SU-DHL-6 (cell line): Measurements from ENCODE around the gene SPIB.
A peak's percentile ranks its signal among the peaks of the same experiment; 100 is the strongest.

Source experiments
- H2AFZ ChIP-seq: fragments of 200-600 bp; sonication (generic); 2 replicates; pipeline ENCODE4 v1.6.1; 2014; ENCODE audit warnings: low read depth, mild to moderate bottlenecking, moderate library complexity, mixed read lengths, antibody characterized with exemption, low read length; ENCODE audit not compliant: severe bottlenecking
- H3F3A ChIP-seq: fragments of 200-600 bp; shearing (Covaris generic); 2 replicates; pipeline ENCODE4 v1.6.0; 2016; ENCODE audit warnings: antibody characterized with exemption, mild to moderate bottlenecking; ENCODE audit not compliant: insufficient read depth
- H3K27ac ChIP-seq: fragments of 200-600 bp; sonication (generic); 2 replicates; pipeline ENCODE4 v1.5.1; 2016; ENCODE audit warnings: low read depth, mild to moderate bottlenecking, low read length, moderate library complexity, mixed read lengths
- H3K27me3 ChIP-seq: fragments of 200-600 bp; sonication (generic), shearing (Covaris generic); 2 replicates; pipeline ENCODE4 v1.6.0; 2014; ENCODE audit warnings: mild to moderate bottlenecking, low read length
- H3K36me3 ChIP-seq: fragments of 200-600 bp; sonication (generic); 2 replicates; pipeline ENCODE4 v1.6.1; 2014; ENCODE audit warnings: mild to moderate bottlenecking, low read length, mixed read lengths
- H3K4me2 ChIP-seq: fragments of 300-600, 200-600 bp; shearing (Covaris generic), sonication (generic); 2 replicates; pipeline ENCODE4 v1.6.0; 2014; ENCODE audit warnings: low read length, low read depth, mild to moderate bottlenecking; ENCODE audit not compliant: poor library complexity, severe bottlenecking
- H3K4me3 ChIP-seq: fragments of 200-600 bp; sonication (generic); 2 replicates; pipeline ENCODE4 v1.5.1; 2014; ENCODE audit warnings: antibody characterized with exemption, low read length, mild to moderate bottlenecking, mixed read lengths; ENCODE audit not compliant: insufficient read depth, poor library complexity, severe bottlenecking
- H3K79me2 ChIP-seq: fragments of 200-600 bp; sonication (generic); 2 replicates; pipeline ENCODE4 v1.6.1; 2014; ENCODE audit warnings: mild to moderate bottlenecking, low read length, moderate library complexity; ENCODE audit not compliant: insufficient read depth
- H3K9ac ChIP-seq: fragments of 200-600 bp; sonication (generic); 2 replicates; pipeline ENCODE4 v1.7.0; 2014; ENCODE audit warnings: mild to moderate bottlenecking, low read length
- H3K9me2 ChIP-seq: fragments of 200-600 bp; sonication (generic); replicated peaks from 2 replicates; pipeline ENCODE4 v1.6.1; 2014; ENCODE audit warnings: low read length; ENCODE audit not compliant: insufficient read depth
- H3K9me3 ChIP-seq: fragments of 200-600 bp; sonication (generic); 2 replicates; pipeline ENCODE4 v1.6.1; 2014; ENCODE audit warnings: low read length, mixed read lengths; ENCODE audit not compliant: insufficient read depth
- H4K20me1 ChIP-seq: fragments of 200-600 bp; sonication (generic); 2 replicates; pipeline ENCODE4 v1.6.1; 2014; ENCODE audit warnings: low read depth, mild to moderate bottlenecking, antibody characterized with exemption, low read length, moderate library complexity, mixed read lengths
- EZH2phosphoT487 ChIP-seq: fragments of 200-600 bp; sonication (generic), shearing (Covaris generic); conservative IDR thresholded peaks from 2 replicates; pipeline ENCODE4 v1.6.1; 2018; ENCODE audit warnings: mild to moderate bottlenecking, antibody characterized with exemption, low read length, moderate library complexity, mixed read lengths
- TF ChIP-seq, protein P1 (sequence below): fragments of 200-600 bp; sonication (generic); IDR thresholded peaks from one replicate; pipeline ENCODE4 v1.5.1; 2017; ENCODE audit warnings: antibody characterized with exemption, mild to moderate bottlenecking, low read length, moderate library complexity; ENCODE audit not compliant: insufficient read depth, poor library complexity, severe bottlenecking

SPIB gene

DNA sequence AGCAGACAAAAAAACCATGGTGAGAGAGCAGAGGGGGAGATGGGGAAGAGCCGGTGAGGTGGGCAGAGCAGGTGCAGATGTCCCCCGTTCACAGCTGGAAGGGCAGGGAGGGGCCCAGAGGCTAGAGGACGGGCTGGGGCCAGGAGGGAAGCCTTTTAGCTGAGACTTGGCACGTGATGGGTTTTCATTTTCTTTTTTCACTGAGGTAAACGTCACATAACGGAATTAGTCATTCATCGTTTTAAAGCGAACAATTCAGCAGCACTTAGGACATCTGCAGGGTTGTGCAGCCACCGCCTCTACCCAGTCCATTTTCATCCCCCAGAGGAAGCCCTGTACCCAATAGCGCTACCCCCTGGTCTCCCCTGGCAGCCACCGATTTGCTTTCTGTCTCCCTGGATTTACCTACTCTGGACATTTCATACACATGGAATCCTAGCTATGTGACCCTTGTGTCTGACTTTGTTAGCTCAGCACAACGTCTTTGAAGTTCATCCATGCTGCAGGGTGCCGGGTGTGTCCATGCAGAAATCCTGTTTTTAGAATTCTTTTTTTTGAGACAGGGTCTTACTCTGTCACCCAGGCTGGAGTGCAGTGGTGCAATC is 41.5 kb downstream of the SPIB start:
- peak overlapping the region; percentile 15 for H2AFZ ChIP-seq
- no peaks in the 10 kb centered on the region for H3K9me3 ChIP-seq
- H3K36me3 ChIP-seq, result no peaks in the 10 kb centered on the region
- no peaks in the 10 kb centered on the region for H4K20me1 ChIP-seq
- TF ChIP-seq EZH2phosphoT487, result no peak
- TF ChIP-seq, protein P1, sequence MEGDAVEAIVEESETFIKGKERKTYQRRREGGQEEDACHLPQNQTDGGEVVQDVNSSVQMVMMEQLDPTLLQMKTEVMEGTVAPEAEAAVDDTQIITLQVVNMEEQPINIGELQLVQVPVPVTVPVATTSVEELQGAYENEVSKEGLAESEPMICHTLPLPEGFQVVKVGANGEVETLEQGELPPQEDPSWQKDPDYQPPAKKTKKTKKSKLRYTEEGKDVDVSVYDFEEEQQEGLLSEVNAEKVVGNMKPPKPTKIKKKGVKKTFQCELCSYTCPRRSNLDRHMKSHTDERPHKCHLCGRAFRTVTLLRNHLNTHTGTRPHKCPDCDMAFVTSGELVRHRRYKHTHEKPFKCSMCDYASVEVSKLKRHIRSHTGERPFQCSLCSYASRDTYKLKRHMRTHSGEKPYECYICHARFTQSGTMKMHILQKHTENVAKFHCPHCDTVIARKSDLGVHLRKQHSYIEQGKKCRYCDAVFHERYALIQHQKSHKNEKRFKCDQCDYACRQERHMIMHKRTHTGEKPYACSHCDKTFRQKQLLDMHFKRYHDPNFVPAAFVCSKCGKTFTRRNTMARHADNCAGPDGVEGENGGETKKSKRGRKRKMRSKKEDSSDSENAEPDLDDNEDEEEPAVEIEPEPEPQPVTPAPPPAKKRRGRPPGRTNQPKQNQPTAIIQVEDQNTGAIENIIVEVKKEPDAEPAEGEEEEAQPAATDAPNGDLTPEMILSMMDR, result no peak
- no peaks in the 10 kb centered on the region for H3K79me2 ChIP-seq
- H3K9me2 ChIP-seq, result no peaks in the 10 kb centered on the region
- H3K4me2 ChIP-seq, result peak overlapping the region; percentile 41
- H3K9ac ChIP-seq, result peak overlapping the region; percentile 26
- peaks cover 5% of the 10 kb centered on the region for H3F3A ChIP-seq
- H3K4me3 ChIP-seq, result no peak overlapping the region
- H3K27me3 ChIP-seq, result no peaks in the 10 kb centered on the region
- H3K27ac ChIP-seq, result peak overlapping the region; percentile 73

- no peak overlapping the region for H3K4me3 ChIP-seq
- H3K27ac ChIP-seq, result peak overlapping the region; percentile 73
- H3F3A ChIP-seq, result peaks cover 5% of the 10 kb centered on the region
- H3K9me3 ChIP-seq, result no peaks in the 10 kb centered on the region
- no peaks in the 10 kb centered on the region for H4K20me1 ChIP-seq
- TF ChIP-seq, protein P1, result peak; percentile 75
- no peak for TF ChIP-seq EZH2phosphoT487
- 0 out of 2 replicates have a peak overlapping the region, but pooled peaks have one; percentile 26 for H3K9ac ChIP-seq
- no peaks in the 10 kb centered on the region for H3K36me3 ChIP-seq
- H3K79me2 ChIP-seq, result no peaks in the 10 kb centered on the region
- H2AFZ ChIP-seq, result peak overlapping the region; percentile 11
- no peaks in the 10 kb centered on the region for H3K27me3 ChIP-seq
- no peaks in the 10 kb centered on the region for H3K9me2 ChIP-seq
- H3K4me2 ChIP-seq, result no peak overlapping the region
These were observed 42.5 kb downstream of the SPIB start for GRCh38 chr19:50461066-50461875.

DNA sequence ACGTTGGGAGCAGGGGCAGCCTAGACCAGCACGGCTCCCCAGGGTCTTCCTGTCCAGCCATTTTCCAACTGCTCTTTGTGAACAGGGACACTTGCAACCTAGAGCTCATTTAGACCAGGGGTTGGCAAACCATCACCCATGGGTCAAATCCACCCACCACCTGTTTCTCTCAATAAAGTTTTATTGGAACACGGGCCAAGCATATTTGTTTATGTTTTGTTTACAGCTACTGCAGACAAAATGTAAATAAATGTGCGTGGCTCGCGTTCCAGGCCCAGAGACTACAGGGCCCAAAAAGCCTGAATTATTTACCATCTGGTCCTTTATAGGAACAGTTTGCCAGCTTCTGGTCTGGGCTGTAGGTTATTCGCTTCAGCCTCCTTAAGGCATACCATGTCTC is 44.2 kb downstream of the SPIB start:
- H3K79me2 ChIP-seq, result no peaks in the 10 kb centered on the region
- TF ChIP-seq, protein P1, result no peak
- no peak for TF ChIP-seq EZH2phosphoT487
- H3K9me2 ChIP-seq, result no peaks in the 10 kb centered on the region
- no peaks in the 10 kb centered on the region for H4K20me1 ChIP-seq
- no peaks in the 10 kb centered on the region for H3K27me3 ChIP-seq
- no peak overlapping the region for H2AFZ ChIP-seq
- H3K27ac ChIP-seq, result no peak overlapping the region
- H3K36me3 ChIP-seq, result no peaks in the 10 kb centered on the region
- no peak overlapping the region for H3K9ac ChIP-seq
- peaks cover 5% of the 10 kb centered on the region for H3F3A ChIP-seq
- no peak overlapping the region for H3K4me2 ChIP-seq
- no peaks in the 10 kb centered on the region for H3K9me3 ChIP-seq
- H3K4me3 ChIP-seq, result no peak overlapping the region
